ENCODE data around the gene RHAG.

GRCh38 chr6:49664817-49665216, 28.2 kb upstream of the RHAG start:
- TF ChIP-seq CTCF (tag by site-specific recombination; IDR thresholded peaks at IDR 0.05) (no peak), SP2 (tag by site-specific recombination; IDR thresholded peaks at IDR 0.05) (no peak), ZNF558 (tag by site-specific recombination; IDR thresholded peaks at IDR 0.05) (no peak), MZF1 (tag by site-specific recombination; IDR thresholded peaks at IDR 0.05; ENCODE audit: borderline replicate concordance) (no peak), ZNF341 (tag by site-specific recombination; IDR thresholded peaks at IDR 0.05; ENCODE audit: low read depth) (no peak), GFI1B (tag by site-specific recombination; IDR thresholded peaks at IDR 0.05) (no peak), YY2 (tag by site-specific recombination; IDR thresholded peaks at IDR 0.05) (no peak), SCRT2 (tag by site-specific recombination; IDR thresholded peaks at IDR 0.05) (no peak), ZNF561 (tag by site-specific recombination; IDR thresholded peaks at IDR 0.05; ENCODE audit: borderline replicate concordance) (no peak), SP7 (tag by site-specific recombination; IDR thresholded peaks at IDR 0.05) (no peak), HOXA7 (CRISPR knock-in tag; IDR thresholded peaks at IDR 0.05; ENCODE audit: borderline replicate concordance) (no peak), ZNF140 (tag by site-specific recombination; IDR thresholded peaks at IDR 0.05) (no peak), OVOL3 (tag by site-specific recombination; IDR thresholded peaks at IDR 0.05) (no peak)

Measured in HEK293 (cell line).